Superior temporal gyrus (tissue), 1 donor: ENCODE data around the gene CTNNA3.
A peak's percentile ranks its signal among the peaks of the same experiment; 100 is the strongest.

ENCODE experiments used
- DNase-seq: peaks from one replicate; pipeline ENCODE4 v3.0.0-alpha.2; 2016; ENCODE audit errors: extremely low spot score

The CTNNA3 gene

GRCh38 chr10:66218981-66219587 lies 1476.9 kb downstream of the CTNNA3 start:
- DNase-seq = no peak

DNA sequence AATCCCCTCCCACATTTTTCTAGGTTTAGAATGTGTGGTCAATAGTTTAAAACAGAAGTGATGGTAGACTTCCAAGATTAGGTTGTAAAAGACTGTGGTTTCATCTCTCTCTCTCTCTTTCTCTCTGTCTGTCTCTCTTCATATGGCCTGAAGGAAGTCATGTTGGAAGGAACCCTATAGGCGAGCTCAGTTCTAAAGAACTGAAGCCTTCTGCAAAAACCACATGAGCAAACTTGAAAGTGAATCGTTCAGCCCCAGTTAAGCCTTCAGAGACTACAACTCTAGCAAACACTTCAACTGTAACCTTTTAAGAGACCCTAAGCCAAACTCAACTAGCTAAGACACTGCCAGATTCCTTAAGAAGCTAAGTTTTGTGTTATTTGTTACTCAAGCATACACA lies 1477.7 kb downstream of the CTNNA3 start:
- DNase-seq = no peak

GRCh38 chr10:66215920-66216319 lies 1480.1 kb downstream of the CTNNA3 start:
- DNase-seq = no peak

- no peak for DNase-seq
Measured at GRCh38 chr10:66214721-66215404, 1481.1 kb downstream of the CTNNA3 start.

DNA sequence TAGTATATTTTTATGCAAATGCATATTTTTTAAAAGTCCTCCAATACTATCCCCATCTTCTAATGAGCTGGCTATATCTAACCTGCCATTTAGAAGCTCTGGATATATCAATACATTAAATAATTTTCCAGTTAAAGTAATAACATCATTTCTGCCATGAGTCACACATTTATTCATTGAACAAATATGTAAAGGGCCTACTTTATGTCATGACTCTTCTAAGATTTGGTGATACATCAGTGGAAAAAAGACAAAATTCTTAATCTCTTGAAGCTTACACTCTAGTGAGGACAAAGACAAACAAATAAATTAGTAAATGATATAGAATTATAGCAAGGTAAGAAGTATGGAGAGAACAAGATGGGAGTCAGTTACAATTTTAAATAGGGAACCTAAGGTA lies 1487.0 kb downstream of the CTNNA3 start:
- DNase-seq = no peak

DNA sequence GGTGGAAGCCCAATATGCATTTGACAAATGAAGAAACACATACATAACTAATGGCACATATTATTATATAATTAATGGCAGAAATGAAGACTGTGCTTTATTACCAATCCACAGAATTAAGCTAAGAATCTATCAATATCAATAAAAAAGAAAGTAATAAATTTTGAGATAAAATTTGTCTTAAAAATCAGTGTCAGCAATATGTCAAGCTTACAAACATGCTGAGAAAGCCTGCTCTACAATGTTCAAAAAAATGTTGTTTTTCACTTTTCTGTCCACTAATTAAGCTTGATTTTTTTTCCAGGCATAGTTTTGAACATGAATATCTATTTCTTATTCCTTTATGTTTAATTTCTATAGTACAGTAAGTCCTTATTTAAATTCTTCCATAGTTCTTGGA lies 1491.2 kb downstream of the CTNNA3 start:
- DNase-seq = no peak

DNA sequence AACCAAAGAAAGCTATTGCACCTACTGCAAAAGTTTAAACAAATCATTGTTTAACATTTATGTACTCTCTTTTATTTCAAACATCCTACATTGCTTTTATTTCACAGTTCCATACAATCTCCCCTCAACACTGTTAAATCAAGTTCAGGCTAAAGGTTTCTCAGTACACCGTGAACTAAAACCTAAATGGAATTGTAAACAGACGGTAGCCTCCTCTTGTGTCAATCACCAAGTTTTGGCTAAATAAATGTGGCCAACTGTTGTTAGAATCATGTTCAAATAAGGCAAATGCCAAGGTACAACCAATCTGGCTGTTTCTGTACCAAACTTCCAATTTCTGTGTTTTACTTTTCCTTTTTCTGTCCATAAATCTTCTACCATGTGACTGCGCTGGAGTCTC lies 1493.9 kb downstream of the CTNNA3 start:
- no peak for DNase-seq

- no peak for DNase-seq
Measured at GRCh38 chr10:66192162-66192831, 1503.7 kb downstream of the CTNNA3 start.

- no peak for DNase-seq
Measured at GRCh38 chr10:66190413-66190812, 1505.6 kb downstream of the CTNNA3 start.

DNA sequence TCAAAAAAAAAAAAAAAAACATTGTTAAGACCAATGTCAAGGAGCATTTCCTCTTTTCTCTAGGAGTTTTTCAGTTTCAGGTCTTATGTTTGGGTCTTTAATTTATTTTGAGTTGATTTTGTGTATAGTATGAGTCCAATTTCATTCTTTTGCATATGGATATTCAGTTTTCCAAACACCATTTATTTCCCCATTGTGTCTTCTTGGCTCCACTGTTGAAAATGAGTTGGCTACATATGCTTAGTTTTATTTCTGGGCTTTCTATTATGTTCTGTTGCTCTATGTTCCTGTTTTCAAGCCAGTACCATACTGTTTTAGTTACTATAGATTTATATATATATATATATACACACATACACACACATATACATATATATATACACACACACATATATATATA lies 1506.7 kb downstream of the CTNNA3 start:
- DNase-seq = no peak

DNA sequence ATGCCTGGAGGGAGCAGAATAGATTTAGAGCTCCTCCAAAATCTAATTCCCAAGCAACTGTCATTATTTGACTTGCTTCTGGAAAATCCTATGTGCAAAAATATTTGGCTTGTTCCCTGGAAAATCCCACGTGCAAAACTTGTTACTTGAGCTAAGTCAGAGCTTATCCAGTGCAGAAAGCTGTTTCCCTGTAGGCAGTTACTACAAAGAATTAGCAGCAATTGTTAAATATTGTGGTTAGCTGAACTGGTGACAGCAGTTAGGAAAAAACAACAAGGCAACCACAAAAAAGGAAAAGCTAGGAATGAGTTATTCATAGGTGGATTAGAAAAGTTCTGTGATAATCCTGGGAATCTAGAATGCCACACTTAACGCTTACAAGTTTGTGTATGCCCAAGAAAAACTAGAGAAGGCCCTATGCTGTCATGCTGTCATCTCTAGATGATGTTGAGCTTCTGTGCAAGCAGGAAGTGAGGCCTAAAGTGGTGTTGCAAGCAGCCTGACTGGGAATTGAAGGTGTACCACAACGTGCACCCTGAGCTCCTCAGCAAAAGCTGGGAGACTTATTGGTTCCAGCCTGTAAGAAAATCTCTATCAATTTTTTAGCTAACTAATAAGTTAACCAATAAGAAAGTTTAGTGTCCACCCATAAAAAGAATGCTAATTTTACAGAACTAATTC lies 1508.8 kb downstream of the CTNNA3 start:
- DNase-seq = no peak

GRCh38 chr10:66183028-66183427 lies 1513.0 kb downstream of the CTNNA3 start:
- DNase-seq = no peak

- peak; percentile 93 for DNase-seq
Measured at GRCh38 chr10:66180581-66181318, 1515.2 kb downstream of the CTNNA3 start.

- DNase-seq = peak; percentile 53
Measured at GRCh38 chr10:66180021-66180420, 1516.0 kb downstream of the CTNNA3 start.

DNA sequence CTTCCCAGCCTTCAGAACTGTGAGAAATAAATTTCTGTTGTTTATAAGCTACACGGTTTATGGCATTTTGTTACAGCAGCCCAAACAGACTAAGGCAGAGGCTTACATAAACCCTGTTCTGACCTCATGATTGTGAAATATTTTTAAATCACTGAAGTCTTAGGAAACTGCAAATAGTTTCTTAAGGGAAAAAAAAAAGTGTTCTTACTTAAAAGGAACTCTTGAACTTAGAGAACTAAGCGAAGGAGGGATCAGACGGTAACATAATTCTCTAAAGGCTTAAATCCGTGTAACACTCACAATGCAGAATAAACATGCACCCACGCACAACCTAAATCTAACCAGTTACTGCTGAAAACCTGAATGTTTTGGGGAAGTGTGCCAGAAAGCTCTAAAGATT lies 1519.2 kb downstream of the CTNNA3 start:
- peak; percentile 55 for DNase-seq

DNA sequence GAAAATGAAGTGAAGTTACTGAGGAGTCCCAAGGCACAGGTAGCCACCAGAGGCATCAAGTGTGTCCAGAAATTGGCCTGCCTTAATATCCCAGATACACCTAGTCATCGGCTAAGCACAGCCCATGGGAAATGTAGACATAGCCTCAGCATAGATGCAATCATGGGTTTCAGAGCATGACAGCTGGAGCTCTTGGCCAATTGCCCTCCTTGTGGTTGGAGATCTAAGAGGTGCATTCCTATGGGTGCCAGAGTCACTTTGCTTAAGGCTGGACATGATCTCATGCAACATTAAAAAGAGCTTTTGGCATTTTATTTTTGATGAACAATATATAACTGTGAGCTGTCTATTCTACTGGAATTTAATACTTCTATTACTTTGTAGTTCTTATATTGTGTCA lies 1528.2 kb downstream of the CTNNA3 start:
- no peak for DNase-seq

GRCh38 chr10:66162560-66163143 lies 1533.3 kb downstream of the CTNNA3 start:
- no peak for DNase-seq

DNA sequence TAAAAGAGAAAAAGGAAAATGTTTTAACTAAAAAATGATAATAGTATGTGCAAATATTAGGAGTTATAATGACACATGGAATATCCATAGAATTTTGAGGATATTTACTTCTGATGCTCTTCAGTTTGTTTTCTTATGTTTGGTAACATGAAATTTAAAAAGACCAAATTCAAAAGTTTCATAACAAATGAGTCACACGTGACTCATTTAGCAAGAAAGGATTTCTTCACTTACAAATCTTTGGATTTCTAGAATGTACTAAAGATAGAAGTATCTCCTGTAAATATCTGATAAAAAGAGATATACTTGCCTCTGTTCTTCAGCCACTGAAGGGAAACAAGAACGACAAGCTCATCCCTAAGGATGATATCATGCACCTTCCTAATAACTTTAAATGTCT lies 1544.6 kb downstream of the CTNNA3 start:
- no peak for DNase-seq

GRCh38 chr10:66148312-66148711 lies 1547.7 kb downstream of the CTNNA3 start:
- no peak for DNase-seq

- no peak for DNase-seq
Measured at GRCh38 chr10:66144016-66144415, 1552.0 kb downstream of the CTNNA3 start.

- DNase-seq = no peak
Measured at GRCh38 chr10:66102756-66103155, 1593.2 kb downstream of the CTNNA3 start.
